Astrocyte (in vitro differentiated cells and primary cell): ENCODE data around the gene SHISA7.

Experiments used
- CTCF ChIP-seq: IDR thresholded peaks from 2 replicates; pipeline ENCODE4 v1.5.1; 2011; ENCODE audit warnings: low read depth, mild to moderate bottlenecking, inconsistent platforms, low read length, moderate library complexity; ENCODE audit not compliant: insufficient read depth
- EZH2 ChIP-seq: IDR thresholded peaks from 2 replicates; pipeline ENCODE4 v1.6.1; 2012; ENCODE audit warnings: mild to moderate bottlenecking, low read length, inconsistent platforms; ENCODE audit not compliant: insufficient read depth

GRCh38 chr19:55490478-55491432 is 47.7 kb upstream of the SHISA7 start:
- TF ChIP-seq CTCF (no peak), EZH2 (no peak)
